SH-SY5Y (cell line): ENCODE data around the gene PHKA2.

Experiments
- GATA2 ChIP-seq: IDR thresholded peaks from 2 replicates; pipeline ENCODE4 v1.6.1; 2011; ENCODE audit warnings: mild to moderate bottlenecking, low read depth, low read length
- GATA3 ChIP-seq: IDR thresholded peaks from 2 replicates; pipeline ENCODE4 v1.6.1; 2011; ENCODE audit warnings: low read depth, mild to moderate bottlenecking, low read length, moderate library complexity

GRCh38 chrX:18981124-18981807 lies 2.6 kb downstream of the PHKA2 start:
- TF ChIP-seq GATA2 (no peak), GATA3 (no peak)
